ENCODE results near the gene MXRA8.
A peak's percentile ranks its signal among the peaks of the same experiment; 100 is the strongest.

MXRA8 gene, protein sequence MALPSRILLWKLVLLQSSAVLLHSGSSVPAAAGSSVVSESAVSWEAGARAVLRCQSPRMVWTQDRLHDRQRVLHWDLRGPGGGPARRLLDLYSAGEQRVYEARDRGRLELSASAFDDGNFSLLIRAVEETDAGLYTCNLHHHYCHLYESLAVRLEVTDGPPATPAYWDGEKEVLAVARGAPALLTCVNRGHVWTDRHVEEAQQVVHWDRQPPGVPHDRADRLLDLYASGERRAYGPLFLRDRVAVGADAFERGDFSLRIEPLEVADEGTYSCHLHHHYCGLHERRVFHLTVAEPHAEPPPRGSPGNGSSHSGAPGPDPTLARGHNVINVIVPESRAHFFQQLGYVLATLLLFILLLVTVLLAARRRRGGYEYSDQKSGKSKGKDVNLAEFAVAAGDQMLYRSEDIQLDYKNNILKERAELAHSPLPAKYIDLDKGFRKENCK

GRCh38 chr1:1358433-1359271 is at the start of gene MXRA8:
TSS of gene MXRA8 (minus strand) at chr1:1358555. CDS start at chr1:1358504, 51 bp downstream.
- TF ChIP-seq ZFX (IDR thresholded peaks at IDR 0.05; ENCODE audit: borderline replicate concordance), result no peak
- TF ChIP-seq, protein P1, sequence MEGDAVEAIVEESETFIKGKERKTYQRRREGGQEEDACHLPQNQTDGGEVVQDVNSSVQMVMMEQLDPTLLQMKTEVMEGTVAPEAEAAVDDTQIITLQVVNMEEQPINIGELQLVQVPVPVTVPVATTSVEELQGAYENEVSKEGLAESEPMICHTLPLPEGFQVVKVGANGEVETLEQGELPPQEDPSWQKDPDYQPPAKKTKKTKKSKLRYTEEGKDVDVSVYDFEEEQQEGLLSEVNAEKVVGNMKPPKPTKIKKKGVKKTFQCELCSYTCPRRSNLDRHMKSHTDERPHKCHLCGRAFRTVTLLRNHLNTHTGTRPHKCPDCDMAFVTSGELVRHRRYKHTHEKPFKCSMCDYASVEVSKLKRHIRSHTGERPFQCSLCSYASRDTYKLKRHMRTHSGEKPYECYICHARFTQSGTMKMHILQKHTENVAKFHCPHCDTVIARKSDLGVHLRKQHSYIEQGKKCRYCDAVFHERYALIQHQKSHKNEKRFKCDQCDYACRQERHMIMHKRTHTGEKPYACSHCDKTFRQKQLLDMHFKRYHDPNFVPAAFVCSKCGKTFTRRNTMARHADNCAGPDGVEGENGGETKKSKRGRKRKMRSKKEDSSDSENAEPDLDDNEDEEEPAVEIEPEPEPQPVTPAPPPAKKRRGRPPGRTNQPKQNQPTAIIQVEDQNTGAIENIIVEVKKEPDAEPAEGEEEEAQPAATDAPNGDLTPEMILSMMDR (IDR thresholded peaks at IDR 0.05), result no peak
- peak within 1 kb of the TSS; percentile 27; the same call in 1 of the 2 replicates for H3K27ac ChIP-seq

- H3K27ac ChIP-seq, result peak overlapping the region; percentile 78
- TF ChIP-seq, protein P1 (IDR thresholded peaks at IDR 0.05), result 0 out of 2 replicates have a peak, but pooled peaks have one; percentile 11
- TF ChIP-seq ZFX (IDR thresholded peaks at IDR 0.05; ENCODE audit: borderline replicate concordance), result no peak
These were observed 49.4 kb upstream of the MXRA8 start for GRCh38 chr1:1407636-1408318.

- H3K27ac ChIP-seq, result peak within 1 kb of the TSS; percentile 78
- TF ChIP-seq ZFX (IDR thresholded peaks at IDR 0.05; ENCODE audit: borderline replicate concordance), result no peak
- TF ChIP-seq, protein P1 (IDR thresholded peaks at IDR 0.05), result no peak
These were observed 48.7 kb upstream of the MXRA8 start, which contains the start of gene MRPL20 for GRCh38 chr1:1406821-1407635. TSS of gene MRPL20 (minus strand) at chr1:1407293. CDS start at chr1:1407217, 76 bp downstream.

- H3K27ac ChIP-seq, result peak overlapping the region; percentile 78
- TF ChIP-seq, protein P1 (IDR thresholded peaks at IDR 0.05), result no peak
- TF ChIP-seq ZFX (IDR thresholded peaks at IDR 0.05; ENCODE audit: borderline replicate concordance), result no peak
These were observed 47.9 kb upstream of the MXRA8 start for GRCh38 chr1:1406101-1406820.

DNA sequence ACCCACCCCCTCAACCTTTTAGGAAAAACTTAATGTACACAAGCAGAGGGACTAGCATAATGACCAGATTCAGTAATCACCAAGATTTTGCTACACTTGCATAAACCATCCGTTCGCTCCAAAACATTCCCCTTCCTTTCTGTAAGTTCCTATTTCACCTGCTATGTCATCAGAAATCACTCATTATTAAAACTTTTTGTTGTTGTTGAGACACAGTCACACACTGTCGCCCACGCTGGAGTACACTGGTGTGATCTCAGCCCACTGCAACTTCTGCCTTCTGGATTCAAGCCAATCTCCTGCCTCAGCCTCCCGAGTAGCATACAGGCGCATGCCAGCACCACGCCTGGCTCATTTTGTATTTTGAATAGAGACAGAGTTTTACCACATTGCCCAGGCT is 45.3 kb upstream of the MXRA8 start:
- TF ChIP-seq, protein P1 (IDR thresholded peaks at IDR 0.05), result no peak
- TF ChIP-seq ZFX (IDR thresholded peaks at IDR 0.05; ENCODE audit: borderline replicate concordance), result no peak
- peak overlapping the region; percentile 80 for H3K27ac ChIP-seq

DNA sequence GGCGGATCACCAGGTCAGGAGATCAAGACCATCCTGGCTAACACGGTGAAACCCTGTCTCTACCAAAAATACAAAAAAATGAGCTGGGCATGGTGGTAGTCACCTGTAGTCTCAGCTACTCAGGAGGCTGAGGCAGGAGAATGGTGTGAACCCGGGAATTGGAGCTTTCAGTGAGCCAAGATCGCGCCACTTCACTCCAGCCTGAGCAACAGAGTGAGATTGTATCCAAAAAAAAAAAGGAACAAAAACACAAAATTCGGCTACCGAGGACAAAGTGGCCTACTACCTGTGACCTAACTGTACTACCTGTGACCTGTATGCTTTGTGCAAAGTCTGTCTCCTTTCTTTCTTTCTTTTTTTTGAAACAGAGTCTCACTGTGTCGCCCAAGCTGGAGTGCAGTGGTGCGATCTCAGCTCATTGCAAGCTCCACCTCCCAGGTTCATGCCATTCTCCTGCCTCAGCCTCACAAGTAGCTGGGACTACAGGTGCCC is 44.6 kb upstream of the MXRA8 start:
- peak overlapping the region; percentile 80 for H3K27ac ChIP-seq
